Activated T-helper 9 cell treated with anti-CD3 and anti-CD28 coated beads, Interleukin-2, amount 50 U/mL, for 16 hours (primary cell): ENCODE measurements around the gene IMPDH2.

Source experiments
- DNase-seq: peaks from one replicate; pipeline ENCODE4 v3.0.0-alpha.2; 2020; ENCODE audit warnings: low read depth

The IMPDH2 gene

DNA sequence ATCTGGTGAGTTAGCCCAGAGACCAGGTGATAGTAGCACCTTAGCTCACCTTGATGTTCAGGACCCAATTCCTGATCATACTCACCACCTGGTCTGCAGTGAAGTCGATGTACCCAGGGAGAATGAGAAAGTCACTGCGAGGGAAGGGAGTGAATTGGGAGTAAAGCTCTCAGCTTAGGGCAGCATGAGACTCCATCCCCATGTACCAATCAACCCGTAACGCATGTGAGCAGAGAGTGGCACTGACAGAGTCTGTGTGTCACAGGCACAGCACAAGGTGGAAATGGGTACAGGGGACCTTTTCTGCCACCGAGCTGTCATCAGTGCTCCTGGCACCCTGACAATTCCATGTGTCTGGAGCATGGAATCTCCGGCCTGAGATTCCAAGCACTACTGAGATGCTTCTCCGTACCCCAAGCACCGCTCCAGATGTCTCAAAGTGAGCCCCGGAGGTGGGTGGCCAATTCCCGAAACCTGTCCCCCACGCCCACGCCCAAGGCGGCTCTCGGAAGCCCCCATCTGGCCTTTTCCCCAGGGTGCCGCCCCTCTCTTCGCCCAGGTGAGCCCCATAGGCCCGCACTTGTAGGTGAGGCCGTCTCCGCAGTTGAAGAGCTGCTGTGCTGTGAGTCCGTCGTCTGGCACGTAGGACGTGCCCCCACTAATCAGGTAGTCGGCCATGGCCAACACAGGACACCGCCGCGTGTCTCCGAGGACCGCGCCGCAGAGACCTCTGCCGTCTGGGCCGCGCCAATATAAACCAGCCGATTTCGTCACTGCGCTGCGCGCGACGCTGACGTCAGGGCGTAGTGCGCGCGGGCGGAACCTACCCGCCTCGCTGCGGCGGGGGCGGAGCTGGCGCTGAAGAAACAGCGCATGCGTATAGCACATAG is at the start of gene IMPDH2:
TSS of gene IMPDH2 (minus strand) at position 726 of the 890 bp plus-strand sequence. CDS start at position 678, 48 bp downstream.
- peak; percentile 89 for DNase-seq

DNA sequence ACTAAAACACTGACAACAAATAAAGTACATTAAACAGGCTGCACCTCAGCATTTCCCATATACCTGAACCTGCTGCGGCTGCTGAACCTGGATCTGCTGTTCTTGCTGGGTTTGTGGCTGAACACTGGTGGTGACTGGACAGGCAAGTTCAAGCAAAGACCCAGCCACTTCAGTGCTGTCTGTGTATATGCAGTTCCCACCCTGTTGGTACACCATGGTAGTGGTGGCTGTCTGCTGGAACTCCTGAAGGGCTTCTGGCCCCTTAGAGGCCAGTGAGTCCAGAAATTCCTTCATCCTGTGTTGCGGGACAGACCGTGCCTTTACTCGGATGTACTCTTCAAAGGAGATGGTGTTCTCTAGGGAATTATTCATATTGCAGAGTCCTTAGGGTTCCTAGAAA is 47.4 kb upstream of the IMPDH2 start:
- DNase-seq, result no peak

DNA sequence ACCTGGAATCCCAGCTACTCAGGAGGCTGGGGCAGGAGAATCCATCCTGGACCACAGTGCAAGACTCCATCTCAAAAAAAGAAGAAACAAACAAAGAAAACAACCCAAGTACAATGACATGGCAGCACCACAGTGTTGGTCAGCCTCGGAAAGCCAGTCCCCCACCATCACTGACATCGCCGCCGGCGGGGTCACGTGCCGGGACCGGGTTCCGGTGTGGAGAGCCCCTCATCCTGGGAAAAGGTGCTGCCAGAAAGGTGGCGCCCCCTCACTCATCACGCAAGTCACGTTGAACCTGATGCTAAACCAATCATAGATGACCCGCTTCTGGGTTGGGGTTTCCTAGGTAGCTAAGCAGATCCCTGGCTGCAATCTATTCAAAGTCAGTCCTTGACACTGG is 46.9 kb upstream of the IMPDH2 start:
- no peak for DNase-seq

DNA sequence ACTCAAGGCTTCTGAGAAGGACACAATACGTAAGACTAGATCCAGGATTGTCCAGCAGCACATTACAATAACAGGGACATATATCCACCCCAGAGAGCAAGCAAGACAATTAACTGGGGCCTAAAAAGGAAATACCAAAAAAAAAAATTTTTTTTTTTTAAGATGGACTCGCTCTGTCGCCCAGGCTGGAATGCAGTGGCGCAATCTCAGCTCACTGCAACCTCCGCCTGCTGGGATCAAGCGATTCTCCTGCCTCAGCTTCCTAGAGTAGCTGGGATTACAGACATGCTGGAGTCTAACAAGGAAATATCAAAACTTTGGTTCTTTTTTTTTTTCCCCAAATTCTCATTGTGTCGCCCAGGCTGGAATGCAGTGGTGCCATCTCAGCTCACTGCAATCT is 28.8 kb upstream of the IMPDH2 start:
- no peak for DNase-seq

DNA sequence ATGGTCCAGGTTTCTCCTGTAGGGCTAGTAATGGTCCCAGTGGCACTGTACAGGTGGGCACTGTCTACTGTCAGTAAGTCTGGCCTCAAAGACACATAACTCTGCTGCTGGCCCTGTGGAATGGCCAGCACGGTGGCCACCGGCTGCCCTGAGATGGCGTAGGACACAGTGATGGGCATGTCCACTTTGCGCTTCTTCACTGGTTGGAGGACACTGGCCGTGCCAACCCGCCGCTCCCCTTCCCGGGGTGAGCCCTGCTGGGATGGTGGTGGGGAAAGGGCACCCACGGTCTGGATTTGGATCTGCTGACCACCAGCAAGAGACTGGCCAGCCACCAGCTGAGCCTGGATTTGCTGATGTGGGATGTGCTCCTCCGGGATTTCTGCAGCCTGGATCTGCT is 28.1 kb upstream of the IMPDH2 start:
- no peak for DNase-seq

DNA sequence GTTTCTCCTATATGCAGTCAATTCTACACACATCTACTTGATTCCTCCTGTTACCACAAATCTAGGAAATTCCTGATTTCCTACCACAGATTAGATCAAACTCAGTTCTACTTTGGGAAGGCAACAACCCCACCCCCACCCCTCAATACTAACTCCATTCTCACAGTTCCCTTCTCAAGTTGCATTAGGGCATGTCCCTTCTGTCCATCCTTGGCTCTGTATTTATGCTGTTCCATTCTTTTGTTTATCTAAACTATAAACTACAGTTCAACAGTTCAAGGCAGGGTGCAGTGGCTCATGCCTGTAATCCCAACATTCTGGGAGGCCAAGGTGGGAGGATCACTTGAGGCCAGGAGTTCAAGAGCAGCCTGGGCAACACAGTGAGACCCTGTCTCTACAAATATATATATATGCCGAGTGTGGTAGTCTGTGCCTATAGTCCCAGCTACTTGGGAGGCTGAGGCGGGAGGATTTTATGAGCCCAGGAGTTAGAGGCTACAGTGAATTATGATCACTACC is 25.2 kb upstream of the IMPDH2 start:
- no peak for DNase-seq

DNA sequence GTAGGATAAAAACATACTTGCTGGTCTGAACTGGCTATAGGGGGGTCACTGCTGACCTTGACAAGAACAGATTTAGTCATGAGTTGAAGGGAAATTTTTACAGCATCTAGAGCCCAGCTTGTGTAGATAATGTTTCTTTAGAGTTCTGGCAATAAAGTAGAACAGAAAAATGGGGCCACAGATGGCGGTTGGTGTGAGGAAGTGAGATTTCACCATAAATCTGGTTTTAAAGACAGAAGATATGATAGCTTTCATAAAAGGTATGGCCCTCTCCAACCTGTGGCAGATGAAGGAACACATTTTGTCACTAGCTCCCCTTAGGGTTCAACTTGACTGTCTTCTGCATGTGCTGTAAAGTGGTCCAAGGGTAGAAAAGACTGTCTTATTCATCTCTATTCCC is 24.3 kb upstream of the IMPDH2 start:
- DNase-seq, result no peak

DNA sequence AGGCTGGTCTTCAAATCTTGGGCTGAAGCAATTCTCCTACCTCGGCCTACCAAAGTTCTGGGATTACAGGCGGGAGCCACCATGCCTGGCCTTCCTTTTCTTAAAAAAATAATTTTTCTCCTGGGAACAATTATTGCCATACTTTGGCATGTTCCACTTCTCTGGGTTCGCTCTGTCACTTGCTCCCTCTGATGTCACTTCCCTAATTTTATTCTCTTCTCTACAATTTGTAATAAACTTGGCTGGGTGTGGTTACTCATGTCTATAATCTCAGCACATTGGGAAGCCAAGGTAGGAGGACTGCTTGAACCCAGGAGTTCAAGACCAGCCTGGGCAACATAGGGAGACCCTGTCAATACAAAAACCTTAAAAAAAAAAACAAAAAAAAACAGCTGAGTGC is 6.1 kb upstream of the IMPDH2 start:
- DNase-seq, result no peak

DNA sequence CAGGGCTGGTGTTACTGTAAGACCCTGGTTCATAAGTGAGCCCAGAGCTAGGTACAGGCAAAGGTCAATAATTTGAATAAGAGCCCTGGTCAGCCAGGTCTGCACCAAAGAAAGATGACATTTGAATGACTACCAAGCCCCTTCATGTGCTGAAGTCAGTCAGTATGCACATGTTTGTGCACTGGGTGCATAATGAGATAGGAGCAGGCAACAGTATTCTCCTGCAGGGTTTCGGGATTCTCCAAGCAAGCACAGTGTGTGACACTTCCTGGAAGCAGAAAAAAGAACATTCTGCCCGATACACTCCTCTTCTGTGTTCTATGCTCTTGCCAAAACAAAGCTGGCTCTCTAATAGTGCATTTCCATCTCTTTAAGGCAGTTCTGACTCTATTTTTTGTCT is 5.5 kb upstream of the IMPDH2 start:
- no peak for DNase-seq

DNA sequence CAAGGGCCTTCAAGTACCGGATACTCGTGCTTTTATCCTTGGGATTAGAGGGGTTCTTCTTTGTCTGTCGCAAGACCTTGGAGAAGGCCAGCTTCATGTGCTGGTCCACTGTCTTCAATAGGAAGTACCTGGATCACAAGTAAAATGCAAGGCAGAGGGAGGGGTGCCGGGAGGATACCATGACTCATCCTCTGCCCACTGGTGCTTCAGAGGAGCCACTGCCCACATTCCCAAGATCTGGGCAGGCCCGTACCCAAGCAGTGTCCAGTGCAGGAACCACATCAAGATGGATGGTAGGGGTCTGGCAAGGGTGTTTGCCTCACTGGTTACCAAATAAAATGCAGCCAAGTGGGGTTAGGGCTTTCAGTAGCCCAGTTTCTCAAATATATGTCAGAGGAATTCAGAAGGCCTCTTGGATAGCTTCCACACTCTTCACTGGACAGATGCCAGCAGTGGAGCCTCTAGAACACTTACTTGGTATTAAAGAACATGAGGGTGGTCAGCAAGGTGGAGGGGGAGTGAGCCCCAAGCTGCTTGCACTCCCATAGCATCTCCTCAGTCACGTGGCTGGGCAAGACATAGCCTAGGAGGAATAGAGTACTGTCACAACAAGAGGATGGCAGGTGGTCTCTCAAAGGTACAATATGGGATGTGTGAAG is 3.6 kb upstream of the IMPDH2 start:
- no peak for DNase-seq

DNA sequence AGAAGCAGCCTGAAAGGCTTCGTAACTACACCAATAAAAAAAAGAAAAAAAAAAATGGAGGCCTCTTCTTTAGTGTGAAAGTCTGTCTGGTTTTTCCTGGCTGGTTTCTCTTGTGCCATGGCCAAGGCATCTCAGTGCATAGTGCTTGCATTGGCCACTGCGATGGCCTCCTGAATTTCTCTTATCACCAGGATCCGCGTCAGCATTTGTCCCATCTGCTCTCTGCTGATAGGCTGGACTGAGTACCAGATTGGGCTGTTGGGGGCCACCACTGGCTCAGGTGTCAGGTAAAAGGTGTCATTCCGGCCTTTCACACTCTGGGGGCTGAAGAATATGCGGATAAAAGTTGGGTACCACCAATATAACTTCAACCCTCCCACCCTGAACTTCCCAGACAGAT is 1.1 kb upstream of the IMPDH2 start:
- DNase-seq, result no peak

DNA sequence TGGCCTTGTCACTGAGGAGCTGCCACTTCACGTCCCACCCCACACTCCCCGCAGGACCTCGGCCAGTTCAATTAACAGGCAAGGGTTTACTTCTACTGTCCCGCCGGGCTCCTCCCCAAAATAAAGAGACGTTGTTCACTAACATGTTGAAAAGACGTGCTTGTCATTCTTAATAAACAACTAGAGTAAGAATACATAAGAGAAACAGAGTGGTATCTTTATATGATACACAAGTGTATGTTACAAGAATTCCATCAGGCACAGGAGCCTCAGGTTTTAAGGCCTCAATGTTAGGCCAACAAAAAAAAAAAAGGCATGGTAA is 326 bp upstream of the IMPDH2 start:
- DNase-seq, result no peak

DNA sequence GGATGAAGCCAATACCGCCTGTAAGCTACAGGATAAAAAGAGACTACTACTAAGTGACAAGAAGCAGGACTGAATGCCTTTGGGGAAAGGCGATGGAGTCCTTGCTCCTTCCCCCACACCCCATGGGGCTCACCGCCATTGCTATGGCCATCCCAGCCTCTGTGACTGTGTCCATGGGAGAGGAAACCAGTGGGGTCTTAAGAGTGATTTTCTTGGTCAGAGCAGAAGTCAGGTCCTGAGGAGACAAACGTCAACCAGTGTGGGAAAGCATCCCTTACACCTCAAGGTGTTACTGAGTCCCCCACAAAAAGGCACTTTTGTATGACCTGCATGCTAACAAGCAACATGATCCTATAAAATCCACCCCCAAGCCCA is 913 bp downstream of the IMPDH2 start:
- DNase-seq, result no peak

DNA sequence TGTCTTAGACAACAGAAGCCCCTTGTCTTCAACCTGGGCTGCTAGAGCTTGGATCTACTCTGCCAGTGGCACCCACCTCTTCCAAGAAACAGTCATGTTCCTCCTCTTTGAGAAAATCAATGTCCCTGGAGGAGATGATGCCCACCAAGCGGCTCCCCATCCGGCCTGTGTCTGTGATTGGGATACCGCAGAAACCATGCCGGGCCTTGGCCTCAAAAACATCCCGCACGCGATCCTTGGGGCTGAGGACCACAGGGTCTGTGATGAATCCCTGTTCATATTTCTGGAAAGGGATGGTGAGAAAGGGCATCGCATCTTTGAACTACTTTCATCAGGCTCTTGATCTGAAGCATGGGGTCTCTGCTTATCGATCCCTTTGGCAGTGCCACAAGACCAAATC is 1.6 kb downstream of the IMPDH2 start:
- no peak for DNase-seq

DNA sequence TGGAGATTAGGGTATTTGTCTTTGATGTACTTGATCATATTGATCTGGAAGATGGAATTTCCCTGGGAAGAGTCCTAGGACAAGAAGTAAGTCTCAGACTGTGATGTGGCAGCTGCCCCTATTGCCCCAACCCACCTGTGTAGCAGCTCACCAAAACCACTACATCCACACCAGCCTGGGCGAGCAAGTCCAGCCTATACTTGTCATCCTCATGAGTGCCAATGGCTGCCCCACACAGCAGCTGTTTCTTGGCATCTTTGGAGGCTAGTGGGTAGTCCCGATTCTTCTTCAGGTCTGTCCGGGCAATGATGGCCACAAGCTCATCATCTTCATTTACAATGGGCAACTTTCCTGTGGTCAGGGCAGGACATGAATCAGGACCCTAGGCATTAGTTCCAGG is 2.7 kb downstream of the IMPDH2 start:
- DNase-seq, result no peak

DNA sequence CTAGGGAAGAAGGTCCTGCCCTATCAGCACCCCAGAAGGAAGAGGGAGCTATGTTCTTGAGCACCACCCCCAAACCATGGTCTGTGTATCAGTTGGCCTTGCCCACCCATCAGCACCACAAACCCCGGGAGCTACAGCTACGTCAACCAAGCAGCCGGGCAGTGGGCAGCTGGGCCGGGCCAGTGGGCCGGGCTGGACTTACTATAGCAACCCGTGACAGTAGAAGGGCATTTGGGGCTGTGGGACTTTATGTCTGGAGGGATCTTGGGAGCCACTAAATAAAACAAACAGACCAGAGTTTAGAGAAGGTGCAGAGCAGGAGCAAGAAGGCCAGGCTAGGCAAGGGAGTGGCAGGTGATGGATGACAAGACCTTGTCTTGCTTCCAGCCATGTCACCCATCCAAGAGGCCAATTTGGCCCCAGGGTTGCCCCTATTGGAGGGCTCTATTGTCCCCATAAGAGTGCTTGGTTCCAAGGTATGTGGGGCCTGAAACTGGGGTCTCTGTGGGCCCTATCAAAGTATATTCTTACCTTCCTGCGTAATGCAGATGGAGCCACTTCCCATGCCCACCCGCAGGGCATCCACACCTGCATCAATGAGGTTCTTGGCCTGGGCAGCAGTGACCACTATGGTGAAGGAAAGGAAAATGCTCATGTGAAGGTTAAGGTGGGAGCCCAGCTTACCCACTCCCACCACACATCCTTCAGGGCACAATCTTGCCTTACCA is 3.2 kb downstream of the IMPDH2 start:
- DNase-seq, result no peak

DNA sequence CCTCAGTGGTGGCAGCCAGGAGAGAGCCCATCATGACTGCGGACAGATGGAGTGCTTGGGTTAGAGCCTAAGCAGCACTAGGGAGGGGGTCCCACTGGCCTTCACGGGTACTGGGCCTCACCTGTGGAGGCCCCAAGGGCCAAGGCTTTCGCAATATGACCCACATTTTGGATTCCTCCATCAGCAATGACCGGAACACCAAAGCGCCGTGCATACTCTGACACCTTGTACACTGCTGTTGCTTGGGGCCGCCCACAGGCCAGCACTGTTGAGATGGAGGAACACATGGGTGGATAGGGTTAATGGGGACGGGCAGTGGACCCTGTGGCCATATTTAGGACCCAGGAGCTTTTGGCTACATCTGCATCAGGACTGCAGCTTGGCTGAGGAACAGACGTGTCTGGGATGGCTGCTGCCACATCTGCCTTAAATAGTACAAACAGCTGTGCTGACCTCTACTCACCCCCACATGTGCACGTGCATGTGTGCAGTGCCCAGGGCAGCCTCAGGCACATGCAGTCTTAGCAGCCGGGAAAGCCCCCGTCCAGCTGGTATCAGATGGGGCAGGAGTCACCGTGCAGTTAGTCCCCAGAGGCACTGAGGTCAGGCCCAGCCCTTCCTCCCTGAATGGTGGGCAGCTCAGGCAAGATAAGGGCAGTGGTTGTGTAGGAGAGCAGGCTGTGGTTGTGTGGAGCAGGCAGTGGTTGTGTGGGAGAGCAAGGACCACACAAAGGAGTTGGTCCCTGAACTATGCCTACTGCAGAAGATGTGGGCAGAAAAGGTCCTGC is 4.0 kb downstream of the IMPDH2 start:
- DNase-seq, result no peak

DNA sequence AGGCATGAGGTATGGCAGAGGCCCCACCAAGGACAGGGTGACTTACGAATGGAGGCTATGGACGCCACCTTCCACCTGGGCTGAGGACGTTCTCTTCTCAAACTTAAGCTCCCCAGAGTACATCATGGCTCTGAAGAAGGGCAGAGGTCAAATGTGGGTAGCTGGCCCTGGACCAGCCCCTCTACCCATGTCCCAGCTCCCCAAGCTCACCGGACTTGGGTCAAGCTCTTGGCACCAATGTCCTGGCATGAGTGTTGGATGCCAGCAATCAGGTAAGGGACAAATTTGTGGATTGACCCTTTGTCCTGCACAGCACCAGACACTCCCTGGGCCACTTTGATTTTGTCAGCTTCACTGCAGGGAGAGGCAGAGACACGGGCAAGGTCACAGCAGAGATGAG is 4.7 kb downstream of the IMPDH2 start:
- DNase-seq, result no peak

DNA sequence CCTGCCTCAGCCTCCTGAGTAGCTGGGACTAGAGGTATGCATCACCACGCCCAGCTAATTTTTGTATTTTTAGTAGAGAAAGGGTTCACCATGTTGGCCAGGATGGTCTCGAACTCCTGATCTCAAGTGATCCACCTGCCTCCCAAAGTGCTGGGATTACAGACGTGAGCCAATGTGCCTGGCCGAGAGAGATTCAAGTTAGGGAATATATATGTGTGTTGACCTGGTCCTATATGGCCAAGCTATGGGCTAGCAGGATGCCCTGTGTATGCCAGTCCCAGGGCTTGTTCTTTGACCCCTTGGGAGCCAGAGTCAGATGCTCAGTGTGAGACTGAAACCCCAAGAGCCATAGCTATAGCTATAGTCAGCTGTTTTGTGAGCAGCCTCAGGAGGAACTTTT is 5.4 kb downstream of the IMPDH2 start:
- DNase-seq, result no peak

DNA sequence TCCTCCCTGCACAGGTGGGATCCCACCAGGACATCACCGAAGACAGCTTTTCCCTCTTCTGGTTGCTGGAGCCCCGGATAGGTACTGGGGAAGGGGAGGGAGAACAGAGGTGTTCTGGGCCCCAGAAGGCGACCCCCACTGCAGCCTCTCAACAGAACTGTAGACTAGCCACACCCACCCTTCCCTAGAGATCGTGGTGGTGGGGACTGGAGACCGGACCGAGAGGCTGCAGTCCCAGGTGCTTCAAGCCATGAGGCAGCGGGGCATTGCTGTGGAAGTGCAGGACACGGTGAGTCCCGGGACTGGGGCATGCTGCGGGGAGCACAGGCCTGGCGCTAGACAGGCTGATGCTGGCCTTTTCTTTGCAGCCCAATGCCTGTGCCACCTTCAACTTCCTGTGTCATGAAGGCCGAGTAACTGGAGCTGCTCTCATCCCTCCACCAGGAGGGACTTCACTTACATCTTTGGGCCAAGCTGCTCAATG is 6.5 kb downstream of the IMPDH2 start:
- DNase-seq, result no peak

DNA sequence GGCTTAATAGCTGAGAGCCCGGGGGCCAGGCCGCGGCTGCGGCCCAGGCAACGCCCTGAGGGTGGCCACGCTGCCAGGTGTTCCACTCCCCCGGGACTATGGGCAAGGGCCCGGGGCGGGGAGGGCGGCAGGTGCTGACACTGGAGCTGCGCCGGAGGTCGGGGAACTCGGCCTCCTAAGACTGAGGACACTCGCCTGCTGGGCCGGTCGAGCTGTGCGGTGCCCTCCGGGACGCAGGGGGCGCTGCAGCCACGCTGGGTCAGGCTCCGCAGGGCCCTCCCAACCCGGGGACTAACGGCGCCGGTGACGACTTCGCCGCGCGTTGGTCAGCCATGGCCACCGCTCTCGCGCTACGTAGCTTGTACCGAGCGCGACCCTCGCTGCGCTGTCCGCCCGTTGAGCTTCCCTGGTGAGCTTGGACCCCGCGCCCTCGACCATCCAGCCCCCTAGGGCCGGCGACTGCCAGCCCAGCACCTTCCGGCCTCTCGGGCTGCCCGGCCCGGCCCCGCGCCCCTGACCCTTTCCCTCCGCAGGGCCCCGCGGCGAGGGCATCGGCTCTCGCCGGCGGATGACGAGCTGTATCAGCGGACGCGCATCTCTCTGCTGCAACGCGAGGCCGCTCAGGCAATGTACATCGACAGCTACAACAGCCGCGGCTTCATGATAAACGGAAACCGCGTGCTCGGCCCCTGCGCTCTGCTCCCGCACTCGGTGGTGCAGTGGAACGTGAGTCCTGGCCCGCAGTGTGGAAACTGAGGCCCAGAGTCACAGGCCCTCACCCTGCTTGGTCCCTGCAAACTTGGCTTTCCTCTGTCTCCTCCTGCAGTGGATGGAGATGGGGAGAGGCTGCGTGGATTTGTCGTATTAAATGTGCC is 7.1 kb downstream of the IMPDH2 start, which contains the start of gene NDUFAF3:
TSS of gene NDUFAF3 (plus strand) at position 309 of the 875 bp plus-strand sequence. CDS start at position 333, 24 bp downstream.
- DNase-seq, result peak; percentile 89
